HEK293 (cell line): Measurements from ENCODE around the gene ARHGEF40.

ENCODE experiments used
- CTCF ChIA-PET: fragments of 350-600 bp; formaldehyde crosslinking; extraction: SDS; loops from one replicate; lab custom pipeline; 2021; ENCODE audit warnings: antibody characterized with exemption; lab: Yijun Ruan, JAX
- POLR2A ChIA-PET: fragments of 300-600 bp; formaldehyde crosslinking; extraction: SDS; loops from one replicate; lab custom pipeline; 2020; ENCODE audit warnings: antibody characterized with exemption, inconsistent platforms; lab: Yijun Ruan, JAX
- H3K27ac ChIP-seq: fragments of 200-500 bp; sonication (Bioruptor generic); 2 replicates; pipeline ENCODE4 v1.5.1; 2014; ENCODE audit warnings: low read depth, low read length, control low read depth, inconsistent platforms; ENCODE audit errors: extremely low read depth
- H3K36me3 ChIP-seq, 2 experiments: fragments of 200-500 bp in 1 of 2; sonication (Bioruptor generic) in 1 of 2; 1 replicate in 1 of 2; 2 replicates in 1 of 2; pipeline ENCODE4 v1.5.1; 2014 to 2017; ENCODE audit warnings: inconsistent platforms in 2 of 2, low read length in 2 of 2; ENCODE audit not compliant: control insufficient read depth in 2 of 2, insufficient read depth in 1 of 2
- H3K4me1 ChIP-seq: fragments of 200-500 bp; sonication (Bioruptor generic); 2 replicates; pipeline ENCODE4 v1.5.1; 2014; ENCODE audit warnings: mild to moderate bottlenecking, low read length, inconsistent platforms; ENCODE audit not compliant: control insufficient read depth, insufficient read depth
- H3K4me3 ChIP-seq: 2 replicates; pipeline ENCODE4 v1.5.1; 2011; ENCODE audit warnings: low read depth, mild to moderate bottlenecking, control low read depth, low read length, moderate library complexity
- H3K9me3 ChIP-seq: fragments of 200-500 bp; sonication (Bioruptor generic); 2 replicates; pipeline ENCODE4 v1.5.1; 2014; ENCODE audit warnings: low read depth, low read length, inconsistent platforms; ENCODE audit not compliant: control insufficient read depth, insufficient read depth
- EGR2 ChIP-seq: fragments of 450-650 bp; formaldehyde crosslinking; IDR thresholded peaks from 2 replicates; pipeline ENCODE4 v1.5.1; 2016; ENCODE audit warnings: low read depth, missing biosample characterization, missing genetic modification characterization
- HOXA7 ChIP-seq: sonication (generic); formaldehyde crosslinking; IDR thresholded peaks from 2 replicates; pipeline ENCODE4 v1.8.1; 2022; ENCODE audit warnings: missing genetic modification reagents, borderline replicate concordance
- SALL2 ChIP-seq: fragments of 450-650 bp; formaldehyde crosslinking; IDR thresholded peaks from 2 replicates; pipeline ENCODE4 v1.5.0; 2017; ENCODE audit warnings: missing biosample characterization, mild to moderate bottlenecking, missing genetic modification characterization, borderline replicate concordance
- SP3 ChIP-seq: fragments of 450-650 bp; formaldehyde crosslinking; IDR thresholded peaks from 2 replicates; pipeline ENCODE4 v1.5.1; 2016; ENCODE audit warnings: missing biosample characterization, missing genetic modification characterization
- ZEB2 ChIP-seq: fragments of 450-650 bp; formaldehyde crosslinking; IDR thresholded peaks from 2 replicates; pipeline ENCODE4 v1.5.1; 2016; ENCODE audit warnings: missing biosample characterization, missing genetic modification characterization
- ZNF132 ChIP-seq: fragments of 450-650 bp; formaldehyde crosslinking; IDR thresholded peaks from 2 replicates; pipeline ENCODE4 v1.5.1; 2017; ENCODE audit warnings: missing biosample characterization, missing genetic modification characterization, borderline replicate concordance
- ZNF155 ChIP-seq: fragments of 450-650 bp; formaldehyde crosslinking; IDR thresholded peaks from 2 replicates; pipeline ENCODE4 v1.5.1; 2016; ENCODE audit warnings: missing biosample characterization, missing genetic modification characterization
- ZNF184 ChIP-seq: fragments of 450-650 bp; IDR thresholded peaks from 2 replicates; pipeline ENCODE4 v1.5.1; 2018; ENCODE audit warnings: missing biosample characterization, mild to moderate bottlenecking, missing genetic modification characterization
- ZNF221 ChIP-seq: fragments of 450-650 bp; formaldehyde crosslinking; IDR thresholded peaks from 2 replicates; pipeline ENCODE4 v1.5.1; 2017; ENCODE audit warnings: missing biosample characterization, missing genetic modification characterization, borderline replicate concordance
- ZNF280D ChIP-seq: fragments of 450-650 bp; formaldehyde crosslinking; IDR thresholded peaks from 2 replicates; pipeline ENCODE4 v1.5.1; 2016; ENCODE audit warnings: missing biosample characterization, missing genetic modification characterization
- ZNF423 ChIP-seq: fragments of 450-650 bp; formaldehyde crosslinking; IDR thresholded peaks from 2 replicates; pipeline ENCODE4 v1.5.1; 2016; ENCODE audit warnings: missing biosample characterization, missing genetic modification characterization
- ZNF561 ChIP-seq: fragments of 450-650 bp; IDR thresholded peaks from 2 replicates; pipeline ENCODE4 v1.5.1; 2018; ENCODE audit warnings: missing biosample characterization, missing genetic modification characterization, borderline replicate concordance
- ZNF580 ChIP-seq: fragments of 450-650 bp; formaldehyde crosslinking; IDR thresholded peaks from 2 replicates; pipeline ENCODE4 v1.5.1; 2016; ENCODE audit warnings: missing biosample characterization, missing genetic modification characterization
- ZNF624 ChIP-seq: fragments of 450-650 bp; formaldehyde crosslinking; IDR thresholded peaks from 2 replicates; pipeline ENCODE4 v1.5.1; 2017; ENCODE audit warnings: missing biosample characterization, missing genetic modification characterization
- ZNF629 ChIP-seq: fragments of 450-650 bp; formaldehyde crosslinking; IDR thresholded peaks from 2 replicates; pipeline ENCODE4 v1.5.1; 2017; ENCODE audit warnings: missing biosample characterization, missing genetic modification characterization
- ZNF76 ChIP-seq: fragments of 450-650 bp; formaldehyde crosslinking; IDR thresholded peaks from 2 replicates; pipeline ENCODE4; 2016; ENCODE audit warnings: low read depth, missing biosample characterization, missing genetic modification characterization, borderline replicate concordance
- ZNF777 ChIP-seq: fragments of 450-650 bp; formaldehyde crosslinking; IDR thresholded peaks from 2 replicates; pipeline ENCODE4 v1.5.1; 2017; ENCODE audit warnings: missing biosample characterization, missing genetic modification characterization, borderline replicate concordance
- ZSCAN30 ChIP-seq: fragments of 450-650 bp; IDR thresholded peaks from 2 replicates; pipeline ENCODE4 v1.5.1; 2018; ENCODE audit warnings: missing biosample characterization, mild to moderate bottlenecking, missing genetic modification characterization, moderate library complexity
- TF ChIP-seq, protein P1 (sequence below): fragments of 450-650 bp; formaldehyde crosslinking; IDR thresholded peaks from 2 replicates; pipeline ENCODE4 v1.5.1; 2016; ENCODE audit warnings: missing biosample characterization, missing genetic modification characterization, borderline replicate concordance
- TF ChIP-seq, protein P2 (sequence below): fragments of 450-650 bp; IDR thresholded peaks from 2 replicates; pipeline ENCODE4 v1.5.1; 2018; ENCODE audit warnings: missing biosample characterization, missing genetic modification characterization

ARHGEF40 gene

DNA sequence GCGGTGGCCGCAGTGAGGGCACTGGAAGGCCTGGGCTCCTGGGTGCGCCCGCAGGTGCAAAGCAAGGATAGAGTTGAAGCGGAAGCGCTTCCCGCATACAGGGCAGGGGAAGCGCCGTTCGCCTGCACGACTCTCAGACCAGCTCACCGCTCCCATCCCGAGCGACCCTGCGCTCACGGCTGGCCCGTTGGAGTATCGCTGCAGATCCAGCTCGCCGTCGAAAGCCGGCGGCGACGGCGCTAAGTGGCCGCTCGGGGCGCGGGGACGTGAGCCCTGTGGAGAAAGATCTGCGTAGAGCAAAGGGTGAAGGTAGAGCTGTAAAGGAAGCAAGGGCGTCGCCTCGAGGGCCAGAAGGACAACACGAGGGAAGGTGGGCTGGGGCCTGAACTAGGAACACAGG lies 22.9 kb downstream of the ARHGEF40 start:
- no peaks in the 10 kb centered on the region for H3K9me3 ChIP-seq
- H3K4me3 ChIP-seq: no peak overlapping the region
- ChIA-PET POLR2A (interaction anchor here (0.6 to 4.4 kb wide), 6 partner anchors 9 to 78 kb away, joined by 3 to 33 read pairs (median 5); partner anchors contain the start of gene ARHGEF40), CTCF (interaction anchor here (0.6 to 6.9 kb wide), 31 partner anchors 11 to 465 kb away, joined by 3 to 175 read pairs (median 6); partner anchors contain the start of genes ARHGEF40 and TMEM253)
- TF ChIP-seq SALL2 (tag by site-specific recombination): no peak
- no peak for TF ChIP-seq ZNF624 (tag by site-specific recombination)
- TF ChIP-seq ZNF423 (tag by site-specific recombination): no peak
- TF ChIP-seq ZNF580 (tag by site-specific recombination): no peak
- no peak for TF ChIP-seq ZNF184 (tag by site-specific recombination)
- no peak for TF ChIP-seq SP3 (tag by site-specific recombination)
- no peak for TF ChIP-seq ZNF155 (tag by site-specific recombination)
- TF ChIP-seq HOXA7: no peak
- TF ChIP-seq ZNF561 (tag by site-specific recombination): no peak
- TF ChIP-seq, protein P1, sequence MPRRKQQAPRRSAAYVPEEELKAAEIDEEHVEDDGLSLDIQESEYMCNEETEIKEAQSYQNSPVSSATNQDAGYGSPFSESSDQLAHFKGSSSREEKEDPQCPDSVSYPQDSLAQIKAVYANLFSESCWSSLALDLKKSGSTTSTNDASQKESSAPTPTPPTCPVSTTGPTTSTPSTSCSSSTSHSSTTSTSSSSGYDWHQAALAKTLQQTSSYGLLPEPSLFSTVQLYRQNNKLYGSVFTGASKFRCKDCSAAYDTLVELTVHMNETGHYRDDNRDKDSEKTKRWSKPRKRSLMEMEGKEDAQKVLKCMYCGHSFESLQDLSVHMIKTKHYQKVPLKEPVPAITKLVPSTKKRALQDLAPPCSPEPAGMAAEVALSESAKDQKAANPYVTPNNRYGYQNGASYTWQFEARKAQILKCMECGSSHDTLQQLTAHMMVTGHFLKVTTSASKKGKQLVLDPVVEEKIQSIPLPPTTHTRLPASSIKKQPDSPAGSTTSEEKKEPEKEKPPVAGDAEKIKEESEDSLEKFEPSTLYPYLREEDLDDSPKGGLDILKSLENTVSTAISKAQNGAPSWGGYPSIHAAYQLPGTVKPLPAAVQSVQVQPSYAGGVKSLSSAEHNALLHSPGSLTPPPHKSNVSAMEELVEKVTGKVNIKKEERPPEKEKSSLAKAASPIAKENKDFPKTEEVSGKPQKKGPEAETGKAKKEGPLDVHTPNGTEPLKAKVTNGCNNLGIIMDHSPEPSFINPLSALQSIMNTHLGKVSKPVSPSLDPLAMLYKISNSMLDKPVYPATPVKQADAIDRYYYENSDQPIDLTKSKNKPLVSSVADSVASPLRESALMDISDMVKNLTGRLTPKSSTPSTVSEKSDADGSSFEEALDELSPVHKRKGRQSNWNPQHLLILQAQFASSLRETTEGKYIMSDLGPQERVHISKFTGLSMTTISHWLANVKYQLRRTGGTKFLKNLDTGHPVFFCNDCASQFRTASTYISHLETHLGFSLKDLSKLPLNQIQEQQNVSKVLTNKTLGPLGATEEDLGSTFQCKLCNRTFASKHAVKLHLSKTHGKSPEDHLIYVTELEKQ (tag by site-specific recombination): no peak
- no peak for TF ChIP-seq ZNF629 (tag by site-specific recombination)
- no peak for TF ChIP-seq EGR2 (tag by site-specific recombination)
- TF ChIP-seq ZNF777: no peak
- no peak for TF ChIP-seq ZNF280D
- TF ChIP-seq ZNF132 (tag by site-specific recombination): no peak
- TF ChIP-seq ZNF221 (tag by site-specific recombination): no peak
- no peak for TF ChIP-seq ZSCAN30
- TF ChIP-seq, protein P2, sequence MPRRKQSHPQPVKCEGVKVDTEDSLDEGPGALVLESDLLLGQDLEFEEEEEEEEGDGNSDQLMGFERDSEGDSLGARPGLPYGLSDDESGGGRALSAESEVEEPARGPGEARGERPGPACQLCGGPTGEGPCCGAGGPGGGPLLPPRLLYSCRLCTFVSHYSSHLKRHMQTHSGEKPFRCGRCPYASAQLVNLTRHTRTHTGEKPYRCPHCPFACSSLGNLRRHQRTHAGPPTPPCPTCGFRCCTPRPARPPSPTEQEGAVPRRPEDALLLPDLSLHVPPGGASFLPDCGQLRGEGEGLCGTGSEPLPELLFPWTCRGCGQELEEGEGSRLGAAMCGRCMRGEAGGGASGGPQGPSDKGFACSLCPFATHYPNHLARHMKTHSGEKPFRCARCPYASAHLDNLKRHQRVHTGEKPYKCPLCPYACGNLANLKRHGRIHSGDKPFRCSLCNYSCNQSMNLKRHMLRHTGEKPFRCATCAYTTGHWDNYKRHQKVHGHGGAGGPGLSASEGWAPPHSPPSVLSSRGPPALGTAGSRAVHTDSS (tag by site-specific recombination): no peak
- TF ChIP-seq ZEB2 (tag by site-specific recombination): no peak
- TF ChIP-seq ZNF76: no peak
- H3K4me1 ChIP-seq: peaks cover 8% of the 10 kb centered on the region; the same call in 1 of the 2 replicates
- peaks cover 11 to 46% of the 10 kb centered on the region in 2 experiments; a peak in 2 of 3 replicates for H3K36me3 ChIP-seq
- no peak overlapping the region for H3K27ac ChIP-seq
